Measurements from ENCODE around the gene IGIP.

IGIP gene

GRCh38 chr5:140157032-140157781 is 31.5 kb downstream of the IGIP start:
- Histone ChIP-seq H3K4ac (ENCODE audit: low read depth, low read length) (no peak overlapping the region), H2AK5ac (ENCODE audit: low read length) (no peak overlapping the region), H3K4me2 (ENCODE audit: low read length) (peak overlapping the region; percentile 48), H3K36me3 (ENCODE audit: control insufficient read depth, insufficient read depth, low read length) (no peaks in the 10 kb centered on the region), H2BK15ac (replicated peaks; ENCODE audit: low read depth) (no peak overlapping the region), H3K18ac (ENCODE audit: low read length) (no peak overlapping the region), H3K27ac (ENCODE audit: low read depth, low read length) (no peak overlapping the region), H3K9ac (ENCODE audit: low read length) (peak overlapping the region; percentile 37), H2BK5ac (ENCODE audit: low read length) (no peak overlapping the region), H3K4me3 (ENCODE audit: low read length) (no peak overlapping the region), H3K27me3 (ENCODE audit: insufficient read depth, low read length, poor library complexity) (no peaks in the 10 kb centered on the region), H3K56ac (ENCODE audit: low read length) (peak overlapping the region; percentile 67), H3K79me1 (ENCODE audit: low read length) (no peaks in the 10 kb centered on the region), H3K4me1 (ENCODE audit: control insufficient read depth, low read depth, low read length) (peaks cover 6% of the 10 kb centered on the region), H3K23ac (ENCODE audit: low read length) (no peak overlapping the region), H4K5ac (ENCODE audit: low read length) (no peak overlapping the region), H3K79me2 (ENCODE audit: control insufficient read depth, insufficient read depth, low read length) (no peaks in the 10 kb centered on the region), H4K8ac (ENCODE audit: low read depth, low read length) (no peak overlapping the region), H2BK120ac (ENCODE audit: low read depth, low read length) (no peak overlapping the region)
- peak; percentile 87 for DNase-seq
- no CpG with 5 or more reads among the region's 30 CpGs for WGBS (ENCODE audit: extremely low coverage, insufficient coverage, low lambda C conversion rate)

GRCh38 chr5:140159014-140159927 is 33.5 kb downstream of the IGIP start:
- H3K4me1 ChIP-seq (ENCODE audit: control insufficient read depth, low read depth, low read length): no peaks in the 10 kb centered on the region
- no peak overlapping the region for H2AK5ac ChIP-seq (ENCODE audit: low read length)
- DNase-seq: no peak
- no peak overlapping the region for H3K9ac ChIP-seq (ENCODE audit: low read length)
- H3K27ac ChIP-seq (ENCODE audit: low read depth, low read length): no peak overlapping the region
- H3K23ac ChIP-seq (ENCODE audit: low read length): no peak overlapping the region
- no peaks in the 10 kb centered on the region for H3K27me3 ChIP-seq (ENCODE audit: insufficient read depth, low read length, poor library complexity)
- H4K8ac ChIP-seq (ENCODE audit: low read depth, low read length): no peak overlapping the region
- H2BK5ac ChIP-seq (ENCODE audit: low read length): no peak overlapping the region
- no peak overlapping the region for H4K5ac ChIP-seq (ENCODE audit: low read length)
- H3K56ac ChIP-seq (ENCODE audit: low read length): no peak overlapping the region
- no peaks in the 10 kb centered on the region for H3K79me2 ChIP-seq (ENCODE audit: control insufficient read depth, insufficient read depth, low read length)
- H2BK15ac ChIP-seq (replicated peaks; ENCODE audit: low read depth): no peak overlapping the region
- no peaks in the 10 kb centered on the region for H3K79me1 ChIP-seq (ENCODE audit: low read length)
- H3K18ac ChIP-seq (ENCODE audit: low read length): no peak overlapping the region
- no CpG with 5 or more reads among the region's 7 CpGs for WGBS (ENCODE audit: extremely low coverage, insufficient coverage, low lambda C conversion rate)
- no peak overlapping the region for H2BK120ac ChIP-seq (ENCODE audit: low read depth, low read length)
- no peaks in the 10 kb centered on the region for H3K36me3 ChIP-seq (ENCODE audit: control insufficient read depth, insufficient read depth, low read length)
- no peak overlapping the region for H3K4me3 ChIP-seq (ENCODE audit: low read length)
- H3K4ac ChIP-seq (ENCODE audit: low read depth, low read length): no peak overlapping the region
- H3K4me2 ChIP-seq (ENCODE audit: low read length): no peak overlapping the region

- H3K79me1 ChIP-seq (ENCODE audit: low read length): no peaks in the 10 kb centered on the region
- H3K9ac ChIP-seq (ENCODE audit: low read length): no peak overlapping the region
- H3K4ac ChIP-seq (ENCODE audit: low read depth, low read length): no peak overlapping the region
- no peak overlapping the region for H3K56ac ChIP-seq (ENCODE audit: low read length)
- no peak overlapping the region for H3K27ac ChIP-seq (ENCODE audit: low read depth, low read length)
- H2AK5ac ChIP-seq (ENCODE audit: low read length): no peak overlapping the region
- H2BK15ac ChIP-seq (replicated peaks; ENCODE audit: low read depth): no peak overlapping the region
- no peak overlapping the region for H3K4me3 ChIP-seq (ENCODE audit: low read length)
- no peak overlapping the region for H3K18ac ChIP-seq (ENCODE audit: low read length)
- DNase-seq: no peak
- no peak overlapping the region for H4K5ac ChIP-seq (ENCODE audit: low read length)
- H3K79me2 ChIP-seq (ENCODE audit: control insufficient read depth, insufficient read depth, low read length): no peaks in the 10 kb centered on the region
- H3K4me2 ChIP-seq (ENCODE audit: low read length): no peak overlapping the region
- no peak overlapping the region for H4K8ac ChIP-seq (ENCODE audit: low read depth, low read length)
- WGBS (ENCODE audit: extremely low coverage, insufficient coverage, low lambda C conversion rate): no CpG with 5 or more reads among the region's 5 CpGs
- H3K4me1 ChIP-seq (ENCODE audit: control insufficient read depth, low read depth, low read length): no peaks in the 10 kb centered on the region
- H2BK120ac ChIP-seq (ENCODE audit: low read depth, low read length): no peak overlapping the region
- H3K23ac ChIP-seq (ENCODE audit: low read length): no peak overlapping the region
- no peaks in the 10 kb centered on the region for H3K36me3 ChIP-seq (ENCODE audit: control insufficient read depth, insufficient read depth, low read length)
- H3K27me3 ChIP-seq (ENCODE audit: insufficient read depth, low read length, poor library complexity): no peaks in the 10 kb centered on the region
- H2BK5ac ChIP-seq (ENCODE audit: low read length): no peak overlapping the region
Observed at GRCh38 chr5:140162275-140162674, 36.5 kb downstream of the IGIP start.

DNA sequence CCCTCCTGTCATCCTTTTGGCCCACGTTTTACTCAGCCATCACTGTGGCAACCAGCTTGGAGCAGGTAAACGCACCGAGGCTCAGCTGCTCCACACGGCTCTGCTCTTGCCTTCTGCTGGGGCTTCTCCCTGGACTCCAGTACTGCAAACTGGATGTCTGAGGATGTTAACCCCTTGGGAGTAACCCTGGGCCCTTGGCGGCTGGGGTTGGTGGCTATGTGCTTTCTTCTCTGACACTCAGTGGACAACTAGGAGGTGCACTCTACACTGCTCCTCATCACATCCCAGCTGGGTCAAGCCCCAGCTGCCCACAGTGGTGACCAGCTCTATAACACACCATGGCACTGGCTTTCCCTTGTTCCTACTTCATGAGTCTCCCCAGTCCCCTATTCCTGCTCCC is 37.0 kb downstream of the IGIP start:
- Histone ChIP-seq H3K18ac (ENCODE audit: low read length) (no peak overlapping the region), H3K4me3 (ENCODE audit: low read length) (no peak overlapping the region), H3K4me2 (ENCODE audit: low read length) (no peak overlapping the region), H3K56ac (ENCODE audit: low read length) (no peak overlapping the region), H4K5ac (ENCODE audit: low read length) (no peak overlapping the region), H3K9ac (ENCODE audit: low read length) (no peak overlapping the region), H2BK5ac (ENCODE audit: low read length) (no peak overlapping the region), H2BK120ac (ENCODE audit: low read depth, low read length) (no peak overlapping the region), H3K23ac (ENCODE audit: low read length) (no peak overlapping the region), H3K79me2 (ENCODE audit: control insufficient read depth, insufficient read depth, low read length) (no peaks in the 10 kb centered on the region), H3K36me3 (ENCODE audit: control insufficient read depth, insufficient read depth, low read length) (no peaks in the 10 kb centered on the region), H3K4ac (ENCODE audit: low read depth, low read length) (no peak overlapping the region), H2AK5ac (ENCODE audit: low read length) (no peak overlapping the region), H2BK15ac (replicated peaks; ENCODE audit: low read depth) (no peak overlapping the region), H3K27me3 (ENCODE audit: insufficient read depth, low read length, poor library complexity) (no peaks in the 10 kb centered on the region), H3K4me1 (ENCODE audit: control insufficient read depth, low read depth, low read length) (no peaks in the 10 kb centered on the region), H3K27ac (ENCODE audit: low read depth, low read length) (no peak overlapping the region), H4K8ac (ENCODE audit: low read depth, low read length) (no peak overlapping the region), H3K79me1 (ENCODE audit: low read length) (no peaks in the 10 kb centered on the region)
- no CpG with 5 or more reads among the region's 5 CpGs for WGBS (ENCODE audit: extremely low coverage, insufficient coverage, low lambda C conversion rate)
- DNase-seq: no peak

DNA sequence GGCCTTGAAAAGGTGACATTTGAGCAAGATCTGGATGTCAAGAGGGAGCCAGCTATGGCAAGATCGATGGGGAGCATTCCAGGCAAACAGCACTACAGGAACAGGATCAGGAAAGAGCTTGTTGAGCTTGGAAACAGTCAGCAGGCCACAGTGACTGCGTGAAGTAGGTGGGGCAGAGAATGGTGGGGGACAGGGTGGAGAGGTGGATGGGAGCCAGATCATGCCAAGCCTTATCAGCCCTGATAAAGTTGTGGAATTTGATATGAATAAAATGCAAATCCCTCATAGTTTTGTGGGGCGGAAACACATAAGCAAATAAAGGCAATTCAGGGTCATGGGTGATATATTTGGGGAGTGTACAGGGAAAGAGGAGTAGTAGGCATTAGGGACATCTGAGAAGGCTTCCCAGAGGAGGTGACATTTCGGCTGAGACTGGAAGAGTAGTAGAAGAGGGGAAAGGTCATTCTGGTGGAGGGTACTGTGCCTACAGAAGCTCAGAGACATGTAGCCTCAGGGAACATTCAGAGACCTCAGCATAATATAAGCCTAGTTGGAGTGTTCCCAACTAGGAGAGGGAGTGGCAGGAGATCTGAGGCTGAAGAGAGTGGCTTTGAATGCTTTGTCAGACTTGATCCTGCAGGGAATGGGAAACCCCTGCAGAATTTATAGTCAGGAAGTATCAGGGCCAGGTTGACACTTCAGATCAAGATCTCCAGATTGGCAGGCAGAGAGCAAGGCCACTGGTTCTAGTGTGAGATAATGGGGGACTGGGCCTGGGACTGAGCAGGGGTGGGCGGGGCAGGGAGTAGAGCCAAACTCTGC is 39.6 kb downstream of the IGIP start:
- H4K5ac ChIP-seq (ENCODE audit: low read length): no peak overlapping the region
- H3K79me1 ChIP-seq (ENCODE audit: low read length): no peaks in the 10 kb centered on the region
- H3K27me3 ChIP-seq (ENCODE audit: insufficient read depth, low read length, poor library complexity): no peaks in the 10 kb centered on the region
- WGBS (ENCODE audit: extremely low coverage, insufficient coverage, low lambda C conversion rate): no CpG with 5 or more reads among the region's 5 CpGs
- H2BK120ac ChIP-seq (ENCODE audit: low read depth, low read length): no peak overlapping the region
- no peak overlapping the region for H2BK15ac ChIP-seq (replicated peaks; ENCODE audit: low read depth)
- no peaks in the 10 kb centered on the region for H3K4me1 ChIP-seq (ENCODE audit: control insufficient read depth, low read depth, low read length)
- no peaks in the 10 kb centered on the region for H3K36me3 ChIP-seq (ENCODE audit: control insufficient read depth, insufficient read depth, low read length)
- H3K18ac ChIP-seq (ENCODE audit: low read length): no peak overlapping the region
- no peak overlapping the region for H4K8ac ChIP-seq (ENCODE audit: low read depth, low read length)
- H3K4me2 ChIP-seq (ENCODE audit: low read length): no peak overlapping the region
- H2BK5ac ChIP-seq (ENCODE audit: low read length): no peak overlapping the region
- H3K4ac ChIP-seq (ENCODE audit: low read depth, low read length): no peak overlapping the region
- no peaks in the 10 kb centered on the region for H3K79me2 ChIP-seq (ENCODE audit: control insufficient read depth, insufficient read depth, low read length)
- H3K9ac ChIP-seq (ENCODE audit: low read length): no peak overlapping the region
- no peak overlapping the region for H2AK5ac ChIP-seq (ENCODE audit: low read length)
- no peak overlapping the region for H3K27ac ChIP-seq (ENCODE audit: low read depth, low read length)
- no peak overlapping the region for H3K23ac ChIP-seq (ENCODE audit: low read length)
- no peak overlapping the region for H3K4me3 ChIP-seq (ENCODE audit: low read length)
- peak; percentile 54 for DNase-seq
- no peak overlapping the region for H3K56ac ChIP-seq (ENCODE audit: low read length)
